Measurements from ENCODE around the gene PPP2R1A. TPM values are rescaled to one million over a fixed set of nuclear protein-coding genes. Genes with fewer than 3 reads are reported as not detected.

PPP2R1A gene
- polyA plus RNA-seq, 4 donors = 131 to 228 (median 145) TPM

DNA sequence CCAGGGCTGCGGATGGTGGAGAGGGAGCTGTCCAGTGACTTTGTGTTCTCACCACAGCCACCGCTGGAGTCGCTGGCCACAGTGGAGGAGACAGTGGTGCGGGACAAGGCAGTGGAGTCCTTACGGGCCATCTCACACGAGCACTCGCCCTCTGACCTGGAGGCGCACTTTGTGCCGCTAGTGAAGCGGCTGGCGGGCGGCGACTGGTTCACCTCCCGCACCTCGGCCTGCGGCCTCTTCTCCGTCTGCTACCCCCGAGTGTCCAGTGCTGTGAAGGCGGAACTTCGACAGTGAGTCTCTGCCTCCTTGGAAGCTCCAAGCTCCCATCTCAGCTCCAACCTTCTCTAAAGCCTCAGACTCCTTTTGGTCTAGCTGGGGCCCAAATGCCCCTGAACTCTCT lies 21.4 kb downstream of the PPP2R1A start:
- 96 to 97% (median 96%) methylated on average over 20 of the region's 20 CpGs for WGBS, 3 donors
- Histone ChIP-seq H3K9me3 (ENCODE audit: control insufficient read depth in 2 of 2, insufficient read depth in 1 of 2, low read depth in 1 of 2, low read length in 1 of 2) (no peaks in the 10 kb centered on the region), H3K27ac (ENCODE audit: low read depth in 1 of 3, low read length in 2 of 3) (no peak overlapping the region), H3K4me1 (ENCODE audit: control insufficient read depth in 3 of 3, insufficient read depth in 2 of 3, low read depth in 1 of 3, low read length in 2 of 3) (no peaks in the 10 kb centered on the region), H3K36me3 (ENCODE audit: control insufficient read depth in 3 of 3, insufficient read depth in 2 of 3, low read depth in 1 of 3, low read length in 3 of 3) (peaks cover 45 to 85% (median 46%) of the 10 kb centered on the region in 3 donors), H3K27me3 (ENCODE audit: control insufficient read depth in 3 of 3, insufficient read depth in 3 of 3, low read length in 3 of 3) (no peaks in the 10 kb centered on the region), H3K4me3 (ENCODE audit: low read depth in 1 of 3, low read length in 3 of 3) (no peak overlapping the region)
- FAIRE-seq (no peak), DNase-seq (no peak)

DNA sequence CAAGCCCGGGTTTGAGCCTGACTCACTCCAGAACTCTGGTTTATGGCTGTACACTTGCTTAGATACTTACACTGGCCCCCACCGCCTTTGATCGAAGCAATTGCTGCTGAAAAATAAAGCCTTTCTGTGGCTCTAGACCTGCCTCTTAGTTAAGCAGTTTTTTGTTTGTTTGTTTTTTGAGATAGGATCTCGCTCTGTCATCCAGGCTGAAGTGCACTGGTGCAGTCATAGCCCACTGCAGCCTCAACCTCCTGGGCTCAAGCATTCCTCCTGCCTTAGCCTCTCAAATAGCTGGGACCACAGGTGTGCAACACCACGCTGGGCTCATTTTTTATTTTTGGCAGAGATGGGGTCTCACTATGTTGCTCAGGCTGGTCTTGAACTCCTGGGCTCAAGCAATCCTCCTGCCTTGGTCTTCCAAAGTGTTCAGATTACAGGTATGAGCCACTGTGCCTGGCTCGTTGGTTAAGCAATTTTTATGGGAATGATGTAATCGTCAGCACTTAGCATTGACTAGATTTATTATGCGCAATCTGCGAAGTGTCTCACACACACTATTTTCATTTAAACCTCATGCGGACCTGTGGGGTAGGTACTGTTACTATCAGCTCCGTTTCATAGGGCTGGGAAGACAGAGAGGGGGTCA lies 22.2 kb downstream of the PPP2R1A start:
- Histone ChIP-seq H3K9me3 (ENCODE audit: control insufficient read depth in 2 of 2, insufficient read depth in 1 of 2, low read depth in 1 of 2, low read length in 1 of 2) (no peaks in the 10 kb centered on the region), H3K27me3 (ENCODE audit: control insufficient read depth in 3 of 3, insufficient read depth in 3 of 3, low read length in 3 of 3) (no peaks in the 10 kb centered on the region), H3K27ac (ENCODE audit: low read depth in 1 of 3, low read length in 2 of 3) (no peak overlapping the region), H3K36me3 (ENCODE audit: control insufficient read depth in 3 of 3, insufficient read depth in 2 of 3, low read depth in 1 of 3, low read length in 3 of 3) (peaks cover 40 to 88% (median 41%) of the 10 kb centered on the region in 3 donors), H3K4me1 (ENCODE audit: control insufficient read depth in 3 of 3, insufficient read depth in 2 of 3, low read depth in 1 of 3, low read length in 2 of 3) (no peaks in the 10 kb centered on the region), H3K4me3 (ENCODE audit: low read depth in 1 of 3, low read length in 3 of 3) (no peak overlapping the region)
- DNase-seq = no peak
- 90 to 93% (median 92%) methylated on average over 11 of the region's 11 CpGs for WGBS, 3 donors
- no peak for FAIRE-seq

DNA sequence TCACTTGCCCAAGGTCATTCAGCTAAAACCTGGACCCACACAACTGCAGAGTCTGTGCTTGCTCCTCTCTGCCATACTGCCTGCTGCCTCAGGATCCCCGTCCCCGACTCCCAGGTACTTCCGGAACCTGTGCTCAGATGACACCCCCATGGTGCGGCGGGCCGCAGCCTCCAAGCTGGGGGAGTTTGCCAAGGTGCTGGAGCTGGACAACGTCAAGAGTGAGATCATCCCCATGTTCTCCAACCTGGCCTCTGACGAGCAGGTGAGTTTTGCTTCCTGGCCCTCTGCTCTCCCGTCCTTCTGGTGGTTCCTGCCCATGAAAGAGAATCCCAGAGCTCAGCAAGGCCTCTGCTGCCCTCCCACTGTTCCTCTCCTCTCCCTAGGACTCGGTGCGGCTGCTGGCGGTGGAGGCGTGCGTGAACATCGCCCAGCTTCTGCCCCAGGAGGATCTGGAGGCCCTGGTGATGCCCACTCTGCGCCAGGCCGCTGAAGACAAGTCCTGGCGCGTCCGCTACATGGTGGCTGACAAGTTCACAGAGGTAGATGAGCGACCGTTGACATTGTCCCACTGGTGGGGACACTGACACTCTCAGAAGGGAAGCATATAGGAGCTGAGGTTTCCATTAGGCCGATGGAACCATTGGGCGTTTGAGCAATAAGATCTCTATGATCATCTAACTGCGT lies 22.9 kb downstream of the PPP2R1A start:
- 97 to 99% (median 98%) methylated on average over 25 of the region's 25 CpGs for WGBS, 3 donors
- no peak for DNase-seq

GRCh38 chr19:52214241-52214640 lies 24.4 kb downstream of the PPP2R1A start:
- H3K9me3 ChIP-seq (ENCODE audit: control insufficient read depth in 2 of 2, insufficient read depth in 1 of 2, low read depth in 1 of 2, low read length in 1 of 2) = no peaks in the 10 kb centered on the region
- H3K27ac ChIP-seq (ENCODE audit: low read depth in 1 of 3, low read length in 2 of 3) = no peak overlapping the region
- H3K4me1 ChIP-seq (ENCODE audit: control insufficient read depth in 3 of 3, insufficient read depth in 2 of 3, low read depth in 1 of 3, low read length in 2 of 3) = no peaks in the 10 kb centered on the region
- DNase-seq (no peak), FAIRE-seq (no peak)
- peaks cover 44 to 82% (median 49%) of the 10 kb centered on the region in 3 donors for H3K36me3 ChIP-seq (ENCODE audit: control insufficient read depth in 3 of 3, insufficient read depth in 2 of 3, low read depth in 1 of 3, low read length in 3 of 3)
- no peaks in the 10 kb centered on the region for H3K27me3 ChIP-seq (ENCODE audit: control insufficient read depth in 3 of 3, insufficient read depth in 3 of 3, low read length in 3 of 3)
- 94 to 99% (median 96%) methylated on average over 5 of the region's 5 CpGs for WGBS, 3 donors
- H3K4me3 ChIP-seq (ENCODE audit: low read depth in 1 of 3, low read length in 3 of 3) = no peak overlapping the region

More for the DNA sequence above, 22.9 kb downstream of the PPP2R1A start:
- FAIRE-seq = no peak
- Histone ChIP-seq H3K9me3 (ENCODE audit: control insufficient read depth in 2 of 2, insufficient read depth in 1 of 2, low read depth in 1 of 2, low read length in 1 of 2) (no peaks in the 10 kb centered on the region), H3K27ac (ENCODE audit: low read depth in 1 of 3, low read length in 2 of 3) (no peak overlapping the region), H3K36me3 (ENCODE audit: control insufficient read depth in 3 of 3, insufficient read depth in 2 of 3, low read depth in 1 of 3, low read length in 3 of 3) (peaks cover 41 to 88% (median 42%) of the 10 kb centered on the region in 3 donors), H3K4me3 (ENCODE audit: low read depth in 1 of 3, low read length in 3 of 3) (no peak overlapping the region), H3K27me3 (ENCODE audit: control insufficient read depth in 3 of 3, insufficient read depth in 3 of 3, low read length in 3 of 3) (no peaks in the 10 kb centered on the region), H3K4me1 (ENCODE audit: control insufficient read depth in 3 of 3, insufficient read depth in 2 of 3, low read depth in 1 of 3, low read length in 2 of 3) (no peaks in the 10 kb centered on the region)

DNA sequence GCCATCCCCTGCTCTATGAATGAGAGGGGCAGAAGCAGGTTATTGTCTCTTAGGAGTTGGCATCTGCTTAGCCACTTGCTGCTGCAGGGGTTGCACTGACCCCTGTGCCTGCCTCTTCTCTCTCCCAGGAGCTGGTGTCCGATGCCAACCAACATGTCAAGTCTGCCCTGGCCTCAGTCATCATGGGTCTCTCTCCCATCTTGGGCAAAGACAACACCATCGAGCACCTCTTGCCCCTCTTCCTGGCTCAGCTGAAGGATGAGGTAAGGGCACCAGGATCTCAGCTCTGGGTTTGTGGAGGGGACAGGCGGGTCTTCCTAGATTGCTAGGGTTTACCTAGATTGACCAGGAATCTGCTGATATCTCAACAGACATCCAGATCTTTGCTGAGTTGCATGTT lies 26.5 kb downstream of the PPP2R1A start:
- H3K4me3 ChIP-seq (ENCODE audit: low read depth in 1 of 3, low read length in 3 of 3) = no peak overlapping the region
- no peaks in the 10 kb centered on the region for H3K4me1 ChIP-seq (ENCODE audit: control insufficient read depth in 3 of 3, insufficient read depth in 2 of 3, low read depth in 1 of 3, low read length in 2 of 3)
- H3K36me3 ChIP-seq (ENCODE audit: control insufficient read depth in 3 of 3, insufficient read depth in 2 of 3, low read depth in 1 of 3, low read length in 3 of 3) = peaks cover 50 to 90% (median 53%) of the 10 kb centered on the region in 3 donors
- no peak for DNase-seq
- H3K9me3 ChIP-seq (ENCODE audit: control insufficient read depth in 2 of 2, insufficient read depth in 1 of 2, low read depth in 1 of 2, low read length in 1 of 2) = no peaks in the 10 kb centered on the region
- no peak for FAIRE-seq
- H3K27me3 ChIP-seq (ENCODE audit: control insufficient read depth in 3 of 3, insufficient read depth in 3 of 3, low read length in 3 of 3) = no peaks in the 10 kb centered on the region
- no peak overlapping the region for H3K27ac ChIP-seq (ENCODE audit: low read depth in 1 of 3, low read length in 2 of 3)
- WGBS, 3 donors = 95 to 97% (median 97%) methylated on average over 3 of the region's 3 CpGs

DNA sequence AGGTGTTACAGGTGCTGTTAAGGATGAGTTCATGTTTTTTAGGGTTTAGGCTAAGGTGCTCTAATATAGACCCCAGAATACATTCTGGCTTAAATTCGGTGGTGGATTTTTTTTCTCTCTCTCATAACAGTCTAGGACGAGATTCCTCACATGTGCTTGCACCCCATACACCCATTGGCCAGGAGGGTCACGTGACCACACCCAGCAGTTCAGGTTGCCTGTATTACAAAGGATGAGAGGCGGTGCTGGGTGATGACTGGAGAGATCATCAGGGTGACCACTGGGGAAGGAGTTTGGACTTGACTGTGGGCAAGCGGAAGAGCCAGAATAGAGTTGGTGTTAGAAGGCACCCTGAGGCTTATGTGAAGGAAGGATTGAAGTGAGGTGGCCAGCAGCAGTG lies 27.7 kb downstream of the PPP2R1A start:
- H3K9me3 ChIP-seq (ENCODE audit: control insufficient read depth in 2 of 2, insufficient read depth in 1 of 2, low read depth in 1 of 2, low read length in 1 of 2) = no peaks in the 10 kb centered on the region
- no peaks in the 10 kb centered on the region for H3K27me3 ChIP-seq (ENCODE audit: control insufficient read depth in 3 of 3, insufficient read depth in 3 of 3, low read length in 3 of 3)
- no peak for DNase-seq
- H3K4me1 ChIP-seq (ENCODE audit: control insufficient read depth in 3 of 3, insufficient read depth in 2 of 3, low read depth in 1 of 3, low read length in 2 of 3) = no peaks in the 10 kb centered on the region
- no peak overlapping the region for H3K4me3 ChIP-seq (ENCODE audit: low read depth in 1 of 3, low read length in 3 of 3)
- 86 to 90% (median 89%) methylated on average over 5 of the region's 5 CpGs for WGBS, 3 donors
- FAIRE-seq = no peak
- no peak overlapping the region for H3K27ac ChIP-seq (ENCODE audit: low read depth in 1 of 3, low read length in 2 of 3)
- peaks cover 42 to 85% (median 56%) of the 10 kb centered on the region in 3 donors for H3K36me3 ChIP-seq (ENCODE audit: control insufficient read depth in 3 of 3, insufficient read depth in 2 of 3, low read depth in 1 of 3, low read length in 3 of 3)

DNA sequence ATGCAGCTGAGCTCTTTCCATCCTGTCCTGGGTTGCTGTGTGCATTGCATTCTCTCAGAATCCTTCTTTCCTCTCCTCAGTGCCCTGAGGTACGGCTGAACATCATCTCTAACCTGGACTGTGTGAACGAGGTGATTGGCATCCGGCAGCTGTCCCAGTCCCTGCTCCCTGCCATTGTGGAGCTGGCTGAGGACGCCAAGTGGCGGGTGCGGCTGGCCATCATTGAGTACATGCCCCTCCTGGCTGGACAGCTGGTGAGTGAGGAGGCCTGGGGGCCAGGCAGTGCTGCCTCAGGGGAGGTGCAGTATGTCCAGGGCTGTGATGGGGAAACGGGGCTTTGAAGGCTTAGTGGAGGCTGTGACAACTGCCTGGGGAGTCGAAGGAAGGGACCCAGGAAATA lies 29.8 kb downstream of the PPP2R1A start:
- FAIRE-seq = no peak
- no peak for DNase-seq
- Histone ChIP-seq H3K27me3 (ENCODE audit: control insufficient read depth in 3 of 3, insufficient read depth in 3 of 3, low read length in 3 of 3) (no peaks in the 10 kb centered on the region), H3K4me1 (ENCODE audit: control insufficient read depth in 3 of 3, insufficient read depth in 2 of 3, low read depth in 1 of 3, low read length in 2 of 3) (no peaks in the 10 kb centered on the region), H3K9me3 (ENCODE audit: control insufficient read depth in 2 of 2, insufficient read depth in 1 of 2, low read depth in 1 of 2, low read length in 1 of 2) (no peaks in the 10 kb centered on the region), H3K4me3 (ENCODE audit: low read depth in 1 of 3, low read length in 3 of 3) (no peak overlapping the region), H3K36me3 (ENCODE audit: control insufficient read depth in 3 of 3, insufficient read depth in 2 of 3, low read depth in 1 of 3, low read length in 3 of 3) (peaks cover 34 to 74% (median 50%) of the 10 kb centered on the region in 3 donors), H3K27ac (ENCODE audit: low read depth in 1 of 3, low read length in 2 of 3) (no peak overlapping the region)
- WGBS, 3 donors = 89 to 95% (median 90%) methylated on average over 8 of the region's 8 CpGs

- WGBS, 3 donors = 97 to 100% (median 98%) methylated on average over 6 of the region's 6 CpGs
- FAIRE-seq = no peak
- Histone ChIP-seq H3K4me3 (ENCODE audit: low read depth in 1 of 3, low read length in 3 of 3) (no peak overlapping the region), H3K36me3 (ENCODE audit: control insufficient read depth in 3 of 3, insufficient read depth in 2 of 3, low read depth in 1 of 3, low read length in 3 of 3) (peaks cover 34 to 72% (median 50%) of the 10 kb centered on the region in 3 donors), H3K9me3 (ENCODE audit: control insufficient read depth in 2 of 2, insufficient read depth in 1 of 2, low read depth in 1 of 2, low read length in 1 of 2) (no peaks in the 10 kb centered on the region), H3K27ac (ENCODE audit: low read depth in 1 of 3, low read length in 2 of 3) (no peak overlapping the region), H3K4me1 (ENCODE audit: control insufficient read depth in 3 of 3, insufficient read depth in 2 of 3, low read depth in 1 of 3, low read length in 2 of 3) (no peaks in the 10 kb centered on the region), H3K27me3 (ENCODE audit: control insufficient read depth in 3 of 3, insufficient read depth in 3 of 3, low read length in 3 of 3) (no peaks in the 10 kb centered on the region)
- DNase-seq = no peak
Observed at GRCh38 chr19:52221031-52221430, 31.2 kb downstream of the PPP2R1A start.
